Measurements from ENCODE around the gene TGM5.
A peak's percentile ranks its signal among the peaks of the same experiment; 100 is the strongest.

Gene TGM5

GRCh38 chr15:43253431-43254403, 13.0 kb downstream of the TGM5 start:
- TF ChIP-seq CTCF (IDR thresholded peaks at IDR 0.05; ENCODE audit: insufficient read depth, low read length, poor library complexity, severe bottlenecking) = no peak
- peak; percentile 47 for DNase-seq (ENCODE audit: extremely low read depth, insufficient read length)

GRCh38 chr15:43251871-43252250, 14.9 kb downstream of the TGM5 start:
- Histone ChIP-seq H3K4me3 (replicated peaks; ENCODE audit: low read depth, low read length) (no peak overlapping the region), H3K27me3 (replicated peaks; ENCODE audit: control insufficient read depth, insufficient read depth, low read length) (no peaks in the 10 kb centered on the region), H3K36me3 (ENCODE audit: control insufficient read depth, insufficient read depth, low read length) (no peaks in the 10 kb centered on the region)
- DNase-seq (ENCODE audit: extremely low read depth, insufficient read length) = no peak
- no peak for TF ChIP-seq CTCF (IDR thresholded peaks at IDR 0.05; ENCODE audit: insufficient read depth, low read length, poor library complexity, severe bottlenecking)

More at GRCh38 chr15:43253431-43254403, 13.0 kb downstream of the TGM5 start:
- Histone ChIP-seq H3K27me3 (replicated peaks; ENCODE audit: control insufficient read depth, insufficient read depth, low read length) (no peaks in the 10 kb centered on the region), H3K36me3 (ENCODE audit: control insufficient read depth, insufficient read depth, low read length) (no peaks in the 10 kb centered on the region), H3K4me3 (replicated peaks; ENCODE audit: low read depth, low read length) (no peak overlapping the region; the same call in 1 of the 2 replicates)

GRCh38 chr15:43251185-43251870, 15.4 kb downstream of the TGM5 start:
- no peak for TF ChIP-seq CTCF (IDR thresholded peaks at IDR 0.05; ENCODE audit: insufficient read depth, low read length, poor library complexity, severe bottlenecking)
- DNase-seq (ENCODE audit: extremely low read depth, insufficient read length) = no peak
- H3K27me3 ChIP-seq (replicated peaks; ENCODE audit: control insufficient read depth, insufficient read depth, low read length) = no peaks in the 10 kb centered on the region

GRCh38 chr15:43250785-43251184, 15.9 kb downstream of the TGM5 start:
- H3K36me3 ChIP-seq (ENCODE audit: control insufficient read depth, insufficient read depth, low read length) = no peaks in the 10 kb centered on the region
- no peaks in the 10 kb centered on the region for H3K27me3 ChIP-seq (replicated peaks; ENCODE audit: control insufficient read depth, insufficient read depth, low read length)
- no peak for TF ChIP-seq CTCF (IDR thresholded peaks at IDR 0.05; ENCODE audit: insufficient read depth, low read length, poor library complexity, severe bottlenecking)
- DNase-seq (ENCODE audit: extremely low read depth, insufficient read length) = no peak
- no peak overlapping the region for H3K4me3 ChIP-seq (replicated peaks; ENCODE audit: low read depth, low read length)

More at GRCh38 chr15:43251185-43251870, 15.4 kb downstream of the TGM5 start:
- no peak overlapping the region for H3K4me3 ChIP-seq (replicated peaks; ENCODE audit: low read depth, low read length)
- no peaks in the 10 kb centered on the region for H3K36me3 ChIP-seq (ENCODE audit: control insufficient read depth, insufficient read depth, low read length)

GRCh38 chr15:43249699-43250203, 17.0 kb downstream of the TGM5 start:
- peak; percentile 73 for DNase-seq (ENCODE audit: extremely low read depth, insufficient read length)
- H3K36me3 ChIP-seq (ENCODE audit: control insufficient read depth, insufficient read depth, low read length) = no peaks in the 10 kb centered on the region
- no peak overlapping the region for H3K4me3 ChIP-seq (replicated peaks; ENCODE audit: low read depth, low read length)
- TF ChIP-seq CTCF (IDR thresholded peaks at IDR 0.05; ENCODE audit: insufficient read depth, low read length, poor library complexity, severe bottlenecking) = no peak
- H3K27me3 ChIP-seq (replicated peaks; ENCODE audit: control insufficient read depth, insufficient read depth, low read length) = no peaks in the 10 kb centered on the region
